ENCODE measurements around the gene CD99.
A peak's percentile ranks its signal among the peaks of the same experiment; 100 is the strongest.

CD99 gene

DNA sequence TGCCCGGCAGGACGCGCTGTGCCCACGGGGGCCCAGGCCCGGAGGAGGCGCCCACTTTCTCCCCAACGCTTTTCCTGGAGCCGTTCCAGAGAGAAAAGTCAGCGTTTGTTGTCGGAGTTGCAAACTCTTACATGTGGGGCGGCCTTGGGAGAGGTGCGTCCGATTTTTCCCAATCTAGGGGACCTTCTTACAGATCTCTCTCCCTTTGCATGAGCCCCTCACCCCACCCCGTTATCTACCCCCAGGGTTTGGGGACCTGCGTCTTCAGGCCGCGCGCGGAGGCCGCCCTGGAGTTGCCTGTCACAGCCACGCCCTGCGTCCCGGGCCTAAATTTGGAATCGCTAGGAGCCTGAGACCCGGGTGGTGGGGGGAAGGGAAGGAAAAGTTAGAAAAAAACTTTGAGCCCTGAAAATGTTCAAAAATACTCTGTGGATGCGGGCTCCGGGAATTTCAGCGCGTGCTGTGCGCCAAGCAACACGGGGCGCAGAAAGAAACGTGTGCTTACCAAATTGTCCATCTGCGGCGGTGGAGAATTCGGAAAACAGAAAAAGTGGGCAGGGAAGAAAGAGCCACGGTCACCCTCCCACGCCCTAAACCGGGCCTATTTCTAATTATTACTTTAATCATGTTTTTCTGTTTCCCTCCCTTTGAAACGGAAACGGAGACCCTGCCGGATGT is 587 bp downstream of the CD99 start:
- H3K4me1 ChIP-seq (ENCODE audit: insufficient read depth, low read length, poor library complexity, severe bottlenecking), result peaks cover 27% of the 10 kb centered on the region
- peak overlapping the region; percentile 92 for H3K9ac ChIP-seq (ENCODE audit: low read depth, low read length, poor library complexity, severe bottlenecking)
- H3F3A ChIP-seq (ENCODE audit: low read depth), result peaks cover 7% of the 10 kb centered on the region; the same call in 1 of the 2 replicates
- peaks cover 51% of the 10 kb centered on the region for H3K79me2 ChIP-seq (ENCODE audit: insufficient read depth, low read length)
- peaks cover 7% of the 10 kb centered on the region for H4K20me1 ChIP-seq (ENCODE audit: insufficient read depth, low read length, poor library complexity, severe bottlenecking)
- no peaks in the 10 kb centered on the region for H3K9me3 ChIP-seq (ENCODE audit: insufficient read depth, low read depth, low read length)
- TF ChIP-seq EZH2phosphoT487 (IDR thresholded peaks at IDR 0.05; ENCODE audit: borderline replicate concordance), result no peak
- TF ChIP-seq, protein P1, sequence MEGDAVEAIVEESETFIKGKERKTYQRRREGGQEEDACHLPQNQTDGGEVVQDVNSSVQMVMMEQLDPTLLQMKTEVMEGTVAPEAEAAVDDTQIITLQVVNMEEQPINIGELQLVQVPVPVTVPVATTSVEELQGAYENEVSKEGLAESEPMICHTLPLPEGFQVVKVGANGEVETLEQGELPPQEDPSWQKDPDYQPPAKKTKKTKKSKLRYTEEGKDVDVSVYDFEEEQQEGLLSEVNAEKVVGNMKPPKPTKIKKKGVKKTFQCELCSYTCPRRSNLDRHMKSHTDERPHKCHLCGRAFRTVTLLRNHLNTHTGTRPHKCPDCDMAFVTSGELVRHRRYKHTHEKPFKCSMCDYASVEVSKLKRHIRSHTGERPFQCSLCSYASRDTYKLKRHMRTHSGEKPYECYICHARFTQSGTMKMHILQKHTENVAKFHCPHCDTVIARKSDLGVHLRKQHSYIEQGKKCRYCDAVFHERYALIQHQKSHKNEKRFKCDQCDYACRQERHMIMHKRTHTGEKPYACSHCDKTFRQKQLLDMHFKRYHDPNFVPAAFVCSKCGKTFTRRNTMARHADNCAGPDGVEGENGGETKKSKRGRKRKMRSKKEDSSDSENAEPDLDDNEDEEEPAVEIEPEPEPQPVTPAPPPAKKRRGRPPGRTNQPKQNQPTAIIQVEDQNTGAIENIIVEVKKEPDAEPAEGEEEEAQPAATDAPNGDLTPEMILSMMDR (conservative IDR thresholded peaks at IDR 0.05; ENCODE audit: low read length), result no peak
- no peaks in the 10 kb centered on the region for H3K27me3 ChIP-seq (ENCODE audit: insufficient read depth, low read length, poor library complexity, severe bottlenecking)
- H3K9me2 ChIP-seq (replicated peaks; ENCODE audit: low read depth, low read length), result no peaks in the 10 kb centered on the region
- peak overlapping the region; percentile 60; the same call in 1 of the 2 replicates for H2AFZ ChIP-seq (ENCODE audit: low read length)
- no peaks in the 10 kb centered on the region for H3K36me3 ChIP-seq (ENCODE audit: insufficient read depth, low read length)
- H3K4me3 ChIP-seq (ENCODE audit: low read length, poor library complexity, severe bottlenecking), result peak overlapping the region; percentile 96
- peak overlapping the region; percentile 98 for H3K4me2 ChIP-seq (ENCODE audit: low read depth, low read length, poor library complexity, severe bottlenecking)

- Histone ChIP-seq H2AFZ (ENCODE audit: low read length) (no peak overlapping the region), H3K4me1 (ENCODE audit: insufficient read depth, low read length, poor library complexity, severe bottlenecking) (peaks cover 33% of the 10 kb centered on the region), H3K79me2 (ENCODE audit: insufficient read depth, low read length) (peaks cover 57% of the 10 kb centered on the region)
Observed at GRCh38 chrX:2692221-2693112, 1.4 kb downstream of the CD99 start.

DNA sequence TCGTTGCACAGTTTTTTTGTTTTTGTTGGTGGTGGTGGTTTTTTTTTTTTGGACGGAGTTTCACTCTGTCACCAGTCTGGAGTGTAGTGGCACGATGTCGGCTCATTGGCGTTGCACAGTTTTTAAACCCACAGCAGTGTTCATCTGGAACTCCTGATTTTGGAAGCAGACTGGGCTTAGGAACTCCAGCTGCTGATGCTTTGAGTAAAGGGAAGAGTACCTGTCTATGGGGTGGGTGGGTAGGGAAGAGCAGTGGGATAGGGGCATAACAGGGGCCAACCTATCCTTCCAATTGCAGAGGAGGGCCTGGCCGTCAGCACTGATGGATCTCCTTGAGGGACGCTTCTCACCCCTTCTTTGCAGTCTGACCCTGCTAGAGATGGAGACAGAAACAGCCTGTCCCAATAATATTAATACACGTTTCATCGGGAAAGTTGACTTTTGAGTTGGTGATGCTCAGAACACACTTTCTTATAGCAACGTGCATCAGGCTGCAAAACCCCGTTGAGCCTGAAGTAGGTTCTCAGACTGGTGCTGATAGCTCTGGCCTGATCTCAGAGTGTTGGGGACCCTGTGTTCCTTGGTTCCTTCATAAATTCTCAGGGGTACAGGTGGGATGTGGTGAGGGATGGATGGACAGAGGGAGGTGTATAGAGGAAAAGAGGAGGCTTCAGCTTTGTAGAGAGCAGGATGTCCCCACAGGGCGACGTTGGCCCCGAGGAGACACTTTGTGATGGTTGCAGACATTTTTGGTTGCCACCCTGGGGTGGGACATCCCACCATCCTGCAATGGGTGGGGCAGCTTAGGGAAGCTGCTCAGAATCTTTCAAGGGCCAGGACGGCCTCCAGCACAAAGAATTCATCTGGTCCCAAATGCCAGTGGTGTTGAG is 2.3 kb downstream of the CD99 start:
- Histone ChIP-seq H3K4me1 (ENCODE audit: insufficient read depth, low read length, poor library complexity, severe bottlenecking) (peaks cover 39% of the 10 kb centered on the region), H4K20me1 (ENCODE audit: insufficient read depth, low read length, poor library complexity, severe bottlenecking) (peaks cover 17% of the 10 kb centered on the region), H3K4me2 (ENCODE audit: low read depth, low read length, poor library complexity, severe bottlenecking) (peak overlapping the region; percentile 98), H3K36me3 (ENCODE audit: insufficient read depth, low read length) (no peaks in the 10 kb centered on the region), H3K27me3 (ENCODE audit: insufficient read depth, low read length, poor library complexity, severe bottlenecking) (no peaks in the 10 kb centered on the region), H3K9ac (ENCODE audit: low read depth, low read length, poor library complexity, severe bottlenecking) (peak overlapping the region; percentile 92), H3K9me2 (replicated peaks; ENCODE audit: low read depth, low read length) (no peaks in the 10 kb centered on the region), H3F3A (ENCODE audit: low read depth) (peaks cover 18% of the 10 kb centered on the region), H3K4me3 (ENCODE audit: low read length, poor library complexity, severe bottlenecking) (peak overlapping the region; percentile 96), H3K9me3 (ENCODE audit: insufficient read depth, low read depth, low read length) (no peaks in the 10 kb centered on the region), H3K79me2 (ENCODE audit: insufficient read depth, low read length) (peaks cover 65% of the 10 kb centered on the region), H2AFZ (ENCODE audit: low read length) (no peak overlapping the region)
- TF ChIP-seq EZH2phosphoT487 (IDR thresholded peaks at IDR 0.05; ENCODE audit: borderline replicate concordance), result no peak
- TF ChIP-seq, protein P1 (conservative IDR thresholded peaks at IDR 0.05; ENCODE audit: low read length), result no peak

More at GRCh38 chrX:2692221-2693112, 1.4 kb downstream of the CD99 start:
- no peaks in the 10 kb centered on the region for H3K9me2 ChIP-seq (replicated peaks; ENCODE audit: low read depth, low read length)
- peaks cover 14% of the 10 kb centered on the region for H3F3A ChIP-seq (ENCODE audit: low read depth)
- TF ChIP-seq, protein P1 (conservative IDR thresholded peaks at IDR 0.05; ENCODE audit: low read length), result no peak
- no peak for TF ChIP-seq EZH2phosphoT487 (IDR thresholded peaks at IDR 0.05; ENCODE audit: borderline replicate concordance)
- H4K20me1 ChIP-seq (ENCODE audit: insufficient read depth, low read length, poor library complexity, severe bottlenecking), result peaks cover 12% of the 10 kb centered on the region
- no peaks in the 10 kb centered on the region for H3K27me3 ChIP-seq (ENCODE audit: insufficient read depth, low read length, poor library complexity, severe bottlenecking)
- no peaks in the 10 kb centered on the region for H3K9me3 ChIP-seq (ENCODE audit: insufficient read depth, low read depth, low read length)
- peak overlapping the region; percentile 98 for H3K4me2 ChIP-seq (ENCODE audit: low read depth, low read length, poor library complexity, severe bottlenecking)
- H3K36me3 ChIP-seq (ENCODE audit: insufficient read depth, low read length), result no peaks in the 10 kb centered on the region
- H3K9ac ChIP-seq (ENCODE audit: low read depth, low read length, poor library complexity, severe bottlenecking), result peak overlapping the region; percentile 92
- peak overlapping the region; percentile 96 for H3K4me3 ChIP-seq (ENCODE audit: low read length, poor library complexity, severe bottlenecking)
